SK-N-SH (cell line): ENCODE data around the gene DNAH3. TPM values are rescaled to one million over a fixed set of nuclear protein-coding genes. Genes with fewer than 3 reads are reported as not detected.

Experiments
- CTCF ChIA-PET: fragments of 300-600, 350-600 bp; formaldehyde crosslinking; extraction: SDS; loops from one replicate; lab custom pipeline; 2021; lab: Yijun Ruan, JAX
- POLR2A ChIA-PET: fragments of 350-600 bp; sonication (Branson Sonifier 250); formaldehyde crosslinking; extraction: SDS; loops from one replicate; lab custom pipeline; 2020; ENCODE audit warnings: antibody characterized with exemption, inconsistent platforms; lab: Yijun Ruan, JAX
- DNase-seq: peaks from one replicate; pipeline ENCODE4 v3.0.0; 2012
- H2AFZ ChIP-seq: fragments of 200-600 bp; sonication (generic); 2 replicates; pipeline ENCODE4 v1.8.1; 2016; ENCODE audit warnings: antibody characterized with exemption, mild to moderate bottlenecking, low read depth
- H3F3A ChIP-seq: fragments of 200-600 bp; sonication (generic); replicated peaks from 2 replicates; pipeline ENCODE3; 2016; ENCODE audit warnings: antibody characterized with exemption, mild to moderate bottlenecking; ENCODE audit not compliant: insufficient read depth
- H3K27ac ChIP-seq, 2 experiments: fragments of 200-500 bp in 1 of 2; fragments of 200-600 bp in 1 of 2; sonication (Bioruptor generic) in 1 of 2; sonication (generic), shearing (Covaris generic) in 1 of 2; 2 replicates each; pipeline versions ENCODE4 v1.5.1 to v1.6.1; 2014 to 2016; ENCODE audit warnings: low read depth in 2 of 2, inconsistent platforms in 1 of 2, low read length in 1 of 2, mild to moderate bottlenecking in 1 of 2, mixed read lengths in 1 of 2
- H3K27me3 ChIP-seq: fragments of 200-600 bp; sonication (generic), shearing (Covaris generic); 2 replicates; pipeline ENCODE4 v1.6.1; 2016; ENCODE audit warnings: mixed run types; ENCODE audit not compliant: insufficient read depth
- H3K36me3 ChIP-seq, 2 experiments: fragments of 200-500 bp in 1 of 2; fragments of 200-600 bp in 1 of 2; sonication (Bioruptor generic) in 1 of 2; sonication (generic) in 1 of 2; replicated peaks in 1 of 2; 2 replicates each; pipeline versions ENCODE3 to v1.5.1; 2014 to 2016; ENCODE audit warnings: low read length in 1 of 2, mild to moderate bottlenecking in 1 of 2; ENCODE audit not compliant: insufficient read depth in 2 of 2, control insufficient read depth in 1 of 2
- H3K4me1 ChIP-seq, 2 experiments: fragments of 200-500 bp in 1 of 2; fragments of 200-600 bp in 1 of 2; sonication (Bioruptor generic) in 1 of 2; sonication (generic), shearing (Covaris generic) in 1 of 2; 2 replicates each; pipeline versions ENCODE4 v1.5.1 to v1.6.1; 2014 to 2016; ENCODE audit warnings: low read depth in 1 of 2, low read length in 1 of 2, mixed run types in 1 of 2; ENCODE audit not compliant: insufficient read depth in 2 of 2, control insufficient read depth in 1 of 2
- H3K4me2 ChIP-seq: fragments of 200-600 bp; sonication (generic), shearing (Covaris generic); 2 replicates; pipeline ENCODE4 v1.6.1; 2017; ENCODE audit warnings: mixed run types
- H3K4me3 ChIP-seq, 2 experiments: fragments of 200-500 bp in 1 of 2; fragments of 200-600 bp in 1 of 2; sonication (Bioruptor generic) in 1 of 2; sonication (generic), shearing (Covaris generic) in 1 of 2; 2 replicates each; pipeline versions ENCODE4 v1.5.1 to v1.8.1; 2014 to 2016; ENCODE audit warnings: low read depth in 2 of 2, inconsistent platforms in 1 of 2, low read length in 1 of 2, mild to moderate bottlenecking in 1 of 2, mixed read lengths in 1 of 2, moderate library complexity in 1 of 2
- H3K79me2 ChIP-seq: fragments of 200-600 bp; sonication (generic); 2 replicates; pipeline ENCODE4 v1.8.1; 2017; ENCODE audit warnings: mild to moderate bottlenecking; ENCODE audit not compliant: insufficient read depth
- H3K9ac ChIP-seq: fragments of 200-600 bp; sonication (generic); 2 replicates; pipeline ENCODE4 v1.6.1; 2017; ENCODE audit warnings: mixed run types
- H3K9me2 ChIP-seq: fragments of 200-600 bp; sonication (generic); 2 replicates; pipeline ENCODE4 v1.6.1; 2017; ENCODE audit warnings: mixed run types
- H3K9me3 ChIP-seq: fragments of 200-600 bp; sonication (generic); 2 replicates; pipeline ENCODE4 v1.6.1; 2017; ENCODE audit warnings: mixed run types, mild to moderate bottlenecking, moderate library complexity
- H4K20me1 ChIP-seq: fragments of 200-600 bp; sonication (generic); 2 replicates; pipeline ENCODE4 v1.6.1; 2017; ENCODE audit warnings: mild to moderate bottlenecking, mixed run types; ENCODE audit not compliant: insufficient read depth
- CTCF ChIP-seq: fragments of 200-600 bp; sonication (generic); IDR thresholded peaks from 2 replicates; pipeline ENCODE4 v1.6.1; 2017; ENCODE audit warnings: antibody characterized with exemption, mild to moderate bottlenecking, moderate library complexity
- ELF1 ChIP-seq: IDR thresholded peaks from 2 replicates; pipeline ENCODE4 v1.4.0; 2012
- FOXJ3 ChIP-seq: sonication (generic); formaldehyde crosslinking; IDR thresholded peaks from 2 replicates; pipeline ENCODE4 v1.5.1; 2020; ENCODE audit warnings: mild to moderate bottlenecking, missing genetic modification reagents
- JUND ChIP-seq: IDR thresholded peaks from 2 replicates; pipeline ENCODE4 v1.4.0; 2012
- MEF2A ChIP-seq: IDR thresholded peaks from 2 replicates; pipeline ENCODE4 v1.4.0; 2012; ENCODE audit warnings: low read depth, borderline replicate concordance
- MXI1 ChIP-seq: IDR thresholded peaks from 2 replicates; pipeline ENCODE4 v1.6.1; 2012; ENCODE audit warnings: mild to moderate bottlenecking, low read depth, low read length, improper control_type of control experiment
- NFIC ChIP-seq: IDR thresholded peaks from 2 replicates; pipeline ENCODE4 v1.4.0; 2012; ENCODE audit warnings: borderline replicate concordance
- NRF1 ChIP-seq: IDR thresholded peaks from 2 replicates; pipeline ENCODE4 v1.6.1; 2012; ENCODE audit warnings: low read depth, mild to moderate bottlenecking, low read length
- PBX3 ChIP-seq: IDR thresholded peaks from 2 replicates; pipeline ENCODE4; 2012
- RCOR1 ChIP-seq: fragments of 150-350 bp; IDR thresholded peaks from 2 replicates; pipeline ENCODE4 v1.6.1; 2017; ENCODE audit warnings: antibody characterized with exemption, low read length
- REST ChIP-seq: IDR thresholded peaks from 2 replicates; pipeline ENCODE4 v1.6.1; 2012; ENCODE audit warnings: mild to moderate bottlenecking, low read depth, low read length, moderate library complexity
- SIN3A ChIP-seq: IDR thresholded peaks from 2 replicates; pipeline ENCODE4 v1.6.1; 2012; ENCODE audit warnings: low read depth, mild to moderate bottlenecking, low read length, moderate library complexity, borderline replicate concordance
- SMC3 ChIP-seq: IDR thresholded peaks from 2 replicates; pipeline ENCODE4 v1.6.1; 2012; ENCODE audit warnings: low read depth, low read length, improper control_type of control experiment
- TCF12 ChIP-seq: IDR thresholded peaks from 2 replicates; pipeline ENCODE4 v1.4.0; 2012
- USF1 ChIP-seq: IDR thresholded peaks from 2 replicates; pipeline ENCODE4 v1.4.0; 2012; ENCODE audit warnings: low read depth, borderline replicate concordance
- USF2 ChIP-seq: fragments of 150-350 bp; IDR thresholded peaks from 2 replicates; pipeline ENCODE4 v1.6.1; 2017; ENCODE audit warnings: antibody characterized with exemption, low read length, low read depth, borderline replicate concordance
- WGBS: methylation state at CpG from one replicate; pipeline ENCODE4 v1.1.6; 2017; ENCODE audit warnings: low lambda C conversion rate; 5-methylcytosine and 5-hydroxymethylcytosine counted together
- polyA plus RNA-seq, 3 experiments: library from polyadenylated mRNA; depleted of rRNA; stranded (reverse); fragments of >200 nt; gene quantifications; 2 replicates each; pipeline ENCODE4 v1.2.3, GENCODE V29; 2012
- TF ChIP-seq, protein P1 (sequence below): fragments of 150-350 bp; IDR thresholded peaks from 2 replicates; pipeline ENCODE4 v1.6.1; 2016; ENCODE audit warnings: mild to moderate bottlenecking, low read depth, low read length
- TF ChIP-seq, protein P2 (sequence below): IDR thresholded peaks from 2 replicates; pipeline ENCODE4 v1.4.0; 2012; ENCODE audit warnings: low read depth, borderline replicate concordance

The DNAH3 gene
- polyA plus RNA-seq, 1 of the 3 experiments (the other 2 are of a cell fraction): not detected

GRCh38 chr16:20942256-20942655 is 208.4 kb downstream of the DNAH3 start (continued):
- TF ChIP-seq USF2: no peak
- TF ChIP-seq ELF1: no peak

DNA sequence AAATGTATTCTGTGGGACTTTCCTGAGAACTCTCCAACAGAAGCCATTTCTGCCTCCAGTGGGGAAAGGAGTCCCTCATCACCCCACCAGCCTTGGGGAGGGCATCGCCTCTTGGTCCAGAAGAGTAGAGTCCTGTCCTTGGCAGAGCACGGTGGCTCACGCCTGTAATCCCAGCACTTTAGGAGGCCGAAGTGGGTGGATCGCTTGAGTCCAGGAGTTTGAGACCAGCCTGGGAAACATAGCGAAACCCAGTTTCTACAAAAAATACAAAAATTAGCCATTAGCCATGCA is 209.1 kb downstream of the DNAH3 start:
- H2AFZ ChIP-seq: no peak overlapping the region
- H3K4me2 ChIP-seq: no peak overlapping the region
- H3K36me3 ChIP-seq: no peaks in the 10 kb centered on the region
- TF ChIP-seq SMC3 (no peak), SIN3A (no peak), RCOR1 (no peak), MEF2A (no peak), USF2 (no peak), JUND (no peak), NRF1 (no peak), MXI1 (no peak), NFIC (no peak), TCF12 (no peak), REST (no peak), PBX3 (no peak), CTCF (no peak), USF1 (no peak), FOXJ3 (no peak)
- TF ChIP-seq, protein P1, sequence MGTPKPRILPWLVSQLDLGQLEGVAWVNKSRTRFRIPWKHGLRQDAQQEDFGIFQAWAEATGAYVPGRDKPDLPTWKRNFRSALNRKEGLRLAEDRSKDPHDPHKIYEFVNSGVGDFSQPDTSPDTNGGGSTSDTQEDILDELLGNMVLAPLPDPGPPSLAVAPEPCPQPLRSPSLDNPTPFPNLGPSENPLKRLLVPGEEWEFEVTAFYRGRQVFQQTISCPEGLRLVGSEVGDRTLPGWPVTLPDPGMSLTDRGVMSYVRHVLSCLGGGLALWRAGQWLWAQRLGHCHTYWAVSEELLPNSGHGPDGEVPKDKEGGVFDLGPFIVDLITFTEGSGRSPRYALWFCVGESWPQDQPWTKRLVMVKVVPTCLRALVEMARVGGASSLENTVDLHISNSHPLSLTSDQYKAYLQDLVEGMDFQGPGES: no peak
- TF ChIP-seq, protein P2, sequence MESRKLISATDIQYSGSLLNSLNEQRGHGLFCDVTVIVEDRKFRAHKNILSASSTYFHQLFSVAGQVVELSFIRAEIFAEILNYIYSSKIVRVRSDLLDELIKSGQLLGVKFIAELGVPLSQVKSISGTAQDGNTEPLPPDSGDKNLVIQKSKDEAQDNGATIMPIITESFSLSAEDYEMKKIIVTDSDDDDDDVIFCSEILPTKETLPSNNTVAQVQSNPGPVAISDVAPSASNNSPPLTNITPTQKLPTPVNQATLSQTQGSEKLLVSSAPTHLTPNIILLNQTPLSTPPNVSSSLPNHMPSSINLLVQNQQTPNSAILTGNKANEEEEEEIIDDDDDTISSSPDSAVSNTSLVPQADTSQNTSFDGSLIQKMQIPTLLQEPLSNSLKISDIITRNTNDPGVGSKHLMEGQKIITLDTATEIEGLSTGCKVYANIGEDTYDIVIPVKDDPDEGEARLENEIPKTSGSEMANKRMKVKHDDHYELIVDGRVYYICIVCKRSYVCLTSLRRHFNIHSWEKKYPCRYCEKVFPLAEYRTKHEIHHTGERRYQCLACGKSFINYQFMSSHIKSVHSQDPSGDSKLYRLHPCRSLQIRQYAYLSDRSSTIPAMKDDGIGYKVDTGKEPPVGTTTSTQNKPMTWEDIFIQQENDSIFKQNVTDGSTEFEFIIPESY: no peak
- no peaks in the 10 kb centered on the region; a peak in 1 of 4 replicates for H3K4me1 ChIP-seq
- H3K4me3 ChIP-seq: no peak overlapping the region
- H3K9me2 ChIP-seq: no peaks in the 10 kb centered on the region
- H3F3A ChIP-seq: no peaks in the 10 kb centered on the region
- no peaks in the 10 kb centered on the region for H3K9me3 ChIP-seq
- no peaks in the 10 kb centered on the region for H4K20me1 ChIP-seq
- CTCF ChIA-PET: no interaction called here
- H3K27me3 ChIP-seq: no peaks in the 10 kb centered on the region
- no peak for DNase-seq
- H3K27ac ChIP-seq: no peak overlapping the region
- no peak overlapping the region for H3K9ac ChIP-seq
- POLR2A ChIA-PET: no interaction called here
- no peaks in the 10 kb centered on the region for H3K79me2 ChIP-seq
- WGBS: 88% methylated on average over 6 of the region's 6 CpGs
